ENCODE results near the gene RTN4IP1.

The RTN4IP1 gene

DNA sequence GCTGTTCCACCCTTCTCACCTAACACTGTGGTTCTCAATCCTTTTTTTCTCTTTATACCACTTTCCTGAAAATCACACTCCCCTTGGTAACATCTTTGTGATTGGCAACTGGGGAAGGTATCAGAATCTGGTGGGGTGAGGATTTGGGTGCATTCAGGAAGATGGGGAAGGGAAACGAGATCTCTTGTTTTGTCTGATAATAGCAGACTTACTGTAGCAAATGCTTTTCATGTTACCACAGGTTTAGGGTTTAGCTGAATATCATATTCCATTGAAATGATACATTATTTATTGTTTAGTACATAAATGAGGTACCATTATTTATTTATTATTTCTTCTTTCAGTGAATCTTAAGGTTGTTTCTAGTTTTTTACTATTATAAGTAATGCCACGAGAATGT, 100.8 kb downstream of the RTN4IP1 start:
- no peak for DNase-seq (ENCODE audit: extremely low spot score, insufficient read length, low read depth)
- no peak for FAIRE-seq

DNA sequence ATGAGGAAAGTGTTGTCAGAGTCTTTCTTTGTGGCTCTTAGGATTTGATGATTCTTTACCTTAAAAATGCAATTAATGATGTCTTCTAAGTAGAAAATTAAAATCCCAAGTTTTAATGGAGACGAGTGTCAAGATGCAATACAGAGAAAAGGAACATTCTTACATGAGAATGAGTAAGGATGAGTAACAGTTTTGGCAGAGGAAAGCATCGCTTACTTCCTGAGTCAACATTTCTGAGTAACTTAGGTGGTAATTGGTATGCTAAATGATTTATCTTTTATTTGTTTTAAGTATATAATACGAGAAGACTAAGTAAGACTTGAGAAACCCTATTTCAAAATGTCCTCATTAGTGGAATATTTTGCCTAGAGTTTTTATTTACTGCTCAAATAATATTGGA, 101.3 kb downstream of the RTN4IP1 start:
- DNase-seq (ENCODE audit: extremely low spot score, insufficient read length, low read depth) = no peak
- peak; percentile 36 for FAIRE-seq

DNA sequence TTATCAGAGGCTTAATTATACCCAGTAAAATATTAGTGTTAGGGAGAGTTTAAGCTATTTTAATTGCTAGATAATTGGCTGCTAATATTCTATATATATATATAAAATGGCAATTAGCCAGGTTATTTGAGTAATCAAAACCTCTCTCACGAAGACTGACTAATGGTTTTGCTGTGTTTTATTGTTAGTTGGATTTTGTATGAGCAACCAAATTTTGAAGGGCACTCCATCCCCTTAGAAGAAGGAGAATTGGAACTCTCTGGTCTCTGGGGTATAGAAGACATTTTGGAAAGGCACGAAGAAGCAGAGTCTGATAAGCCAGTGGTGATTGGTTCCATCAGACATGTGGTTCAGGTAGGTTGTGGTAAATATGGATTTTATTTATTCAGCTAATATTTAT, 102.2 kb downstream of the RTN4IP1 start:
- FAIRE-seq = no peak
- DNase-seq (ENCODE audit: extremely low spot score, insufficient read length, low read depth) = no peak

DNA sequence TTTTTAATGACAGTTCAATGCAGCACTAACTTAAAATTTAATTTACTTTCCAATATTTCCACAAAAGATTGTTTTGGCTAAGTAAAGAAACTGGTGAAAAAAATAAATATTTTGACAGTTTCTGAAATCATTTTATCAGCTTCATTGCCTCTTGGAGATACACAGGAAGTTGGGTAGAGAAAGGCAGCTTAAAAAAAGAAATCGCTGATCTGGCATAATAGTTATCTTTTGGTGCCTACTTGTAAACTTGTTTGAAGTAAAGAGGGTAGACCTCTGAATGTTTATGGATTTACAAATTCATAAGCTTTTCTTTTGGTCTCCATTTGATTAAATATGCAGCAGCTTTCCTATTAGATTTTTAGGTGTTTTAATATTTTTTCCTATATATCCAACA, 103.4 kb downstream of the RTN4IP1 start:
- DNase-seq (ENCODE audit: extremely low spot score, insufficient read length, low read depth) (no peak), FAIRE-seq (peak; percentile 5)

DNA sequence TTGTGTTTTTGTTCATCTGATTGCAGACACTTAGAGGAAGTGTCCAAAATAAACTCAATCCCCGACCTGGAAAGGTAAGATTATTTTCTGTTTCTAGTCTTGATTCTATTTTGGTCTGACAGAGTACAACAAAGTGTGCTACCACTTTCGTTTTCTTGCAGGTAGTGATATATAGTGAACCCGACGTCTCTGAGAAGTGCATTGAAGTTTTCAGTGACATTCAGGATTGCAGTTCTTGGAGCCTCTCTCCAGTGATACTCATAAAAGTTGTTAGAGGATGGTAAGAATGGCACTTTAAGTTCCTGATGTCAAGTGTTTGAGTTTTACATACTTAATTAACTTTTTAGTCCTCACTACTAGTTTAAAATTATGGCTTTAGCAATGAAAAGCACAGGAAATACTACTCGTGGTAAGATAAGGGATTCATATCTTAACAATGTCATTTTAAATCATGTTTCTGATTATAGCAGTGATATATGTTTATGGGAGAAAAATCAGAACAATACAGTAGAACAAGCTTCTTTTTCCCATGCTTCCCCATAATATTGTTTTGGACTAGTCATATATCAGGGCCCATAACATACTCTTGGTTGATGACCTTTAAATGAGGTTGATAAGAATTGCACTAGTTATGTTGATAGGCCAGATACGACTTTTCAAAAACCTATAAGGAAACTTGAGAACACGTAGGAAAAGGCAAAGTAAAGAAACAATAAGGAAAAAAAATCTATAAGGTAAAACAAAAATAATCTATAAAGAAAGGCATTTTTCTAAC, 104.0 kb downstream of the RTN4IP1 start:
- DNase-seq (ENCODE audit: extremely low spot score, insufficient read length, low read depth) (no peak), FAIRE-seq (peak; percentile 97)

DNA sequence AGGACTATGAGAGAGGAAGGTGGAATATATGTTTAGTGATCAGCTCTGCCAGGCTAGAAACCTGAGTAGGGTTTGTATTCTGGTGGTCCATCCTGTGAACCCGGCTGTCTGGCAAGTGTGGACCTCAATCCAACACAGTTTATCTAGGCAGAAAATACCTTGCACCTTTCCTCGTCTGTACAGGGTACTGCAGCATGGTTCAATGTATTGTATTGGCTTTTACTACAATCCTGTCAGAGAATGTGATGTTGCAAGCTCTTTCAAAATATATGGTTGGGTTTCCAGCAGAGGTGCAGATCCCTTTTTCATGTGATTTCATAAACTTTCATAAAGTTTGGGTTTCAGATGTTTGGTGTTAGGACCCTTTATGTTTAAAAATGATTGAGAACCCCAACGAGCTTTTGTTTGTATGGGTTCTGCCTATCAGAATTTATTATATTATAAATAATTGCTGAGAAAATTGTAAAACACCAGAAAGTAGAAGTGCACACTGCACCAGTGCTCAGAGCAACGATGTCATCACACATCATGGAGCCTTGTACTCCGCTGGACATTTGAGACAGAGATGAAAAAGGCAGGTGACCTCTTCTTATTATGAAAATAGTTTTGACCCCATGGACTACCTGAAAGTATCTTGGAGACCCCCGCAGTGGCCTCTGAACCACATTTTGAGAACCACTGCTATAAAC, 106.6 kb downstream of the RTN4IP1 start:
- DNase-seq (ENCODE audit: extremely low spot score, insufficient read length, low read depth) = no peak
- peak; percentile 73 for FAIRE-seq

All from GM18507 (cell line).